ENCODE measurements around the gene ALKBH4.
"Not testable (repeated sequence)": the region's sequence is repeated elsewhere in the genome, so short reads cannot be mapped to it uniquely, and the experiment has no call there.

DNA sequence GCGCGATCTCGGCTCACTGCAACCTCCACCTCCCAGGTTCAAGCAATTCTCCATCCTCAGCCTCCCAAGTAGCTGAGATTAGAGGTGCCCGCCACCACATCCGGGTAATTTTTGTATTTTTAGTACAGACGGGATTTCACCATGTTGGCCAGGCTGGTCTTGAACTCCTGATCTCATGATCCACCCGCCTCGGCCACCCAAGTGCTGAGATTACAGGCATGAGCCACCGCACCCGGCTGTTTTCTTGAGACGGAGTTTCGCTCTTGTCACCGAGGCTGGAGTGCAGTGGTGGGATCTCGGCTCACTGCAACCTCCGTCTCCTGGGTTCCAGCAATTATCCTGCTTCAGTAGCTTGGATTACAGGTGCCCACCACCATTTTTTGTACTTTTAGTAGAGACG, 33.7 kb upstream of the ALKBH4 start:
- TF ChIP-seq, protein P1, sequence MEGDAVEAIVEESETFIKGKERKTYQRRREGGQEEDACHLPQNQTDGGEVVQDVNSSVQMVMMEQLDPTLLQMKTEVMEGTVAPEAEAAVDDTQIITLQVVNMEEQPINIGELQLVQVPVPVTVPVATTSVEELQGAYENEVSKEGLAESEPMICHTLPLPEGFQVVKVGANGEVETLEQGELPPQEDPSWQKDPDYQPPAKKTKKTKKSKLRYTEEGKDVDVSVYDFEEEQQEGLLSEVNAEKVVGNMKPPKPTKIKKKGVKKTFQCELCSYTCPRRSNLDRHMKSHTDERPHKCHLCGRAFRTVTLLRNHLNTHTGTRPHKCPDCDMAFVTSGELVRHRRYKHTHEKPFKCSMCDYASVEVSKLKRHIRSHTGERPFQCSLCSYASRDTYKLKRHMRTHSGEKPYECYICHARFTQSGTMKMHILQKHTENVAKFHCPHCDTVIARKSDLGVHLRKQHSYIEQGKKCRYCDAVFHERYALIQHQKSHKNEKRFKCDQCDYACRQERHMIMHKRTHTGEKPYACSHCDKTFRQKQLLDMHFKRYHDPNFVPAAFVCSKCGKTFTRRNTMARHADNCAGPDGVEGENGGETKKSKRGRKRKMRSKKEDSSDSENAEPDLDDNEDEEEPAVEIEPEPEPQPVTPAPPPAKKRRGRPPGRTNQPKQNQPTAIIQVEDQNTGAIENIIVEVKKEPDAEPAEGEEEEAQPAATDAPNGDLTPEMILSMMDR (IDR thresholded peaks at IDR 0.05) = not testable (repeated sequence)
- TF ChIP-seq POLR2AphosphoS5, POLR2A, EP300 (IDR thresholded peaks at IDR 0.05): not testable (repeated sequence)

Data from sigmoid colon (tissue), 4 donors.